IMR-90 (cell line): ENCODE results near the gene UEVLD. TPM values are rescaled to one million over a fixed set of nuclear protein-coding genes. Genes with fewer than 3 reads are reported as not detected.
A peak's percentile ranks its signal among the peaks of the same experiment; 100 is the strongest.

Source experiments
- ATAC-seq: fragments of 200-7000 bp; cut with Tn5 transposase; 2 replicates; pipeline ENCODE4 v1.9.1; 2020; ENCODE audit warnings: low read depth, mild to moderate bottlenecking, moderate library complexity
- BruUV-seq: library from RNA; stranded (reverse); fragments of 400-500 nt; replicated peaks from 2 replicates; lab custom pipeline; 2021; lab: Mats Ljungman, UMichigan
- CTCF ChIA-PET: fragments of 300-600 bp; formaldehyde crosslinking; extraction: SDS; loops from one replicate; lab custom pipeline; 2021; ENCODE audit warnings: antibody characterized with exemption; lab: Yijun Ruan, JAX
- POLR2A ChIA-PET: fragments of 300-600 bp; sonication (Branson Sonifier 250); formaldehyde crosslinking; loops from one replicate; lab custom pipeline; 2022; ENCODE audit warnings: antibody characterized with exemption; ENCODE audit not compliant: unreplicated experiment; lab: Charles Lee
- DNase-seq: peaks from one replicate; pipeline ENCODE4 v3.0.0; 2013
- H2AFZ ChIP-seq: replicated peaks from 2 replicates; pipeline ENCODE3; 2013; ENCODE audit warnings: low read length, mild to moderate bottlenecking; ENCODE audit not compliant: poor library complexity
- H2AK5ac ChIP-seq: 2 replicates; pipeline ENCODE4 v1.6.1; 2013; ENCODE audit warnings: low read depth, low read length, inconsistent platforms
- H2AK9ac ChIP-seq: replicated peaks from 2 replicates; pipeline ENCODE3; 2013; ENCODE audit warnings: mild to moderate bottlenecking, low read depth, low read length, moderate library complexity; ENCODE audit not compliant: poor library complexity
- H2BK120ac ChIP-seq: 2 replicates; pipeline ENCODE4 v1.6.1; 2013; ENCODE audit warnings: low read depth, low read length, inconsistent platforms
- H2BK15ac ChIP-seq: 3 replicates; pipeline ENCODE4 v1.6.1; 2013; ENCODE audit warnings: low read depth, low read length, inconsistent platforms
- H2BK20ac ChIP-seq: 2 replicates; pipeline ENCODE4 v1.6.1; 2013; ENCODE audit warnings: low read depth, mild to moderate bottlenecking, inconsistent platforms, low read length, moderate library complexity
- H2BK5ac ChIP-seq: 2 replicates; pipeline ENCODE4 v1.6.1; 2013; ENCODE audit warnings: mild to moderate bottlenecking, low read depth, low read length, inconsistent platforms; ENCODE audit not compliant: poor library complexity, severe bottlenecking
- H3K14ac ChIP-seq: replicated peaks from 2 replicates; pipeline ENCODE4 v1.6.1; 2013; ENCODE audit warnings: low read depth, low read length, inconsistent platforms
- H3K18ac ChIP-seq: 2 replicates; pipeline ENCODE4 v1.6.1; 2013; ENCODE audit warnings: low read depth, low read length, control low read depth
- H3K23ac ChIP-seq: 2 replicates; pipeline ENCODE4 v1.6.1; 2013; ENCODE audit warnings: low read depth, low read length, inconsistent platforms
- H3K27ac ChIP-seq: 2 replicates; pipeline ENCODE4 v1.5.1; 2013; ENCODE audit warnings: mild to moderate bottlenecking, control low read depth, low read length; ENCODE audit not compliant: insufficient read depth
- H3K27me3 ChIP-seq: 2 replicates; pipeline ENCODE4 v1.6.1; 2013; ENCODE audit warnings: low read length; ENCODE audit not compliant: control insufficient read depth, insufficient read depth
- H3K36me3 ChIP-seq: 2 replicates; pipeline ENCODE4 v1.6.1; 2013; ENCODE audit warnings: low read length, mixed read lengths; ENCODE audit not compliant: control insufficient read depth, insufficient read depth
- H3K4ac ChIP-seq: 2 replicates; pipeline ENCODE4 v1.6.1; 2013; ENCODE audit warnings: low read depth, low read length, inconsistent platforms
- H3K4me1 ChIP-seq: 2 replicates; pipeline ENCODE4 v1.6.1; 2013; ENCODE audit warnings: low read length, mixed read lengths; ENCODE audit not compliant: control insufficient read depth, insufficient read depth
- H3K4me2 ChIP-seq: 2 replicates; pipeline ENCODE4 v1.6.1; 2013; ENCODE audit warnings: low read depth, mild to moderate bottlenecking, control low read depth, low read length, moderate library complexity
- H3K4me3 ChIP-seq: 2 replicates; pipeline ENCODE4 v1.5.1; 2013; ENCODE audit warnings: low read depth, mild to moderate bottlenecking, control low read depth, low read length, moderate library complexity; ENCODE audit not compliant: insufficient read depth
- H3K56ac ChIP-seq: 2 replicates; pipeline ENCODE4 v1.6.1; 2013; ENCODE audit warnings: low read length, inconsistent platforms; ENCODE audit not compliant: insufficient read depth; ENCODE audit errors: extremely low read depth
- H3K79me1 ChIP-seq, 2 experiments: 2 replicates each; pipeline ENCODE4 v1.6.1; 2013; ENCODE audit warnings: low read length in 2 of 2, inconsistent platforms in 1 of 2, low read depth in 1 of 2
- H3K9ac ChIP-seq: 2 replicates; pipeline ENCODE4 v1.6.1; 2013; ENCODE audit warnings: low read depth, low read length, control low read depth
- H3K9me1 ChIP-seq: 2 replicates; pipeline ENCODE4 v1.6.1; 2013; ENCODE audit warnings: low read length, inconsistent platforms; ENCODE audit not compliant: insufficient read depth
- H3K9me3 ChIP-seq: 2 replicates; pipeline ENCODE4 v1.6.1; 2013; ENCODE audit warnings: low read length; ENCODE audit not compliant: control insufficient read depth, insufficient read depth
- H4K20me1 ChIP-seq: 2 replicates; pipeline ENCODE4 v1.6.1; 2013; ENCODE audit warnings: low read length, inconsistent platforms; ENCODE audit not compliant: insufficient read depth
- H4K5ac ChIP-seq: 2 replicates; pipeline ENCODE4 v1.6.1; 2013; ENCODE audit warnings: mild to moderate bottlenecking, low read depth, low read length, control low read depth
- H4K8ac ChIP-seq, 2 experiments: 2 replicates each; pipeline ENCODE4 v1.6.1; 2013; ENCODE audit warnings: low read depth in 2 of 2, low read length in 2 of 2, control low read depth in 1 of 2, inconsistent platforms in 1 of 2
- H4K91ac ChIP-seq: 2 replicates; pipeline ENCODE4 v1.6.1; 2013; ENCODE audit warnings: low read depth, low read length, inconsistent platforms; ENCODE audit not compliant: insufficient read depth
- RCOR1 ChIP-seq: IDR thresholded peaks from 2 replicates; pipeline ENCODE4 v1.6.1; 2012; ENCODE audit warnings: mild to moderate bottlenecking, low read length, improper control_type of control experiment; ENCODE audit not compliant: insufficient replicate concordance
- WGBS, 2 experiments: methylation state at CpG; one replicate each; pipeline versions ENCODE4 v1.1.5 to v1.1.7; 2013; ENCODE audit warnings: missing lambda C conversion rate in 2 of 2; ENCODE audit not compliant: insufficient read length in 1 of 2; ENCODE audit errors: extremely low coverage in 2 of 2; 5-methylcytosine and 5-hydroxymethylcytosine counted together
- dilution Hi-C: fragments of 300-500 bp; cut with HindIII; formaldehyde crosslinking; loops from one replicate; pipeline ENCODE4 v1.14.3; 2018; ENCODE audit warnings: low sequenced_read_pairs; ENCODE audit not compliant: unreplicated experiment
- in situ Hi-C: fragments of 300-500 bp; cut with MboI; formaldehyde crosslinking; loops from 3 replicates; pipeline ENCODE4 v1.14.3; 2019; ENCODE audit warnings: low sequenced_read_pairs, inconsistent platforms, mixed read lengths
- intact Hi-C: fragments of 100-400 bp; cut with micrococcal nuclease; formaldehyde crosslinking; loops from 2 replicates; pipeline ENCODE4 v1.10.0; 2022
- polyA plus RNA-seq, 3 experiments: library from polyadenylated mRNA; depleted of rRNA; stranded (reverse); fragments of >200 nt; gene quantifications; 2 replicates each; pipeline ENCODE4 v1.2.3, GENCODE V29; 2012; ENCODE audit warnings: low replicate concordance in 1 of 3
- total RNA-seq: library from RNA; depleted of rRNA; stranded (reverse); fragments of >200 nt; gene quantifications from 2 replicates; pipeline ENCODE4 v1.2.3, GENCODE V29; 2012
- TF ChIP-seq, protein P1 (sequence below): fragments of 150-350 bp; IDR thresholded peaks from 2 replicates; pipeline ENCODE4 v1.6.1; 2017; ENCODE audit warnings: mild to moderate bottlenecking, antibody characterized with exemption, low read length, low read depth

UEVLD gene
- total and polyA plus RNA-seq, 2 of the 4 experiments (the other 2 are of a cell fraction): 13.8 to 29.2 TPM

DNA sequence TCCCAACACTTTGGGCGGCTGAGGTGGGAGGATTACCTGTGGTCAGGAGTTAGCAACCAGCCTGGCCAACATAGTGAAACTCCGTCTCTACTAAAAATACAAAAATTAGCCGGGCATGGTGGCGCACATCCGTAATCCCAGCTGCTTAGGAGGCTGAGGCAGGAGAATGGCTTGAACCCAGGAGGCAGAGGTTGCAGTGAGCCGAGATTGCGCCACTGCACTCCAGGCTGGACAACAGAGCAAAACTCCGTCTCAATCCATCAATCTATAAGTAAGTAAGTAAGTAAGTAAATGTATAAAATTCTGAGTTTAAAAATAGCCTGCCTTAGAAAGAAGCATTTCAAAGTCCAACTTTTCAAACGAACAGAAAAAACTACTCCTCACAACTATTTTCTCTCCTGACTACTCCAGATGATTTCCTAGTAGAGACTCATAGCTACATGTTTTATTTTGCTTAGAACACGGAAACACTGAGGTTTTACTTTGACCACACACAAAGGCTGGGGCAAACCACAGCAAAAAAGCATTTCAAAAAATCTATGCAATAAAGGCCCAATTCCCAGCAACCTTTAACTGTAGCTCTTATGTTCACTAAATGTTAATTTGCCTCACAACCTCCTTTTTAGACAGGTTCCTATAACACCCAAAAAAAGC, 29.3 kb upstream of the UEVLD start:
- BruUV-seq: no TSS peak
- dilution Hi-C loops: no loop called here
- no peak overlapping the region for H3K4ac ChIP-seq
- no peak overlapping the region for H4K8ac ChIP-seq
- peaks cover 22% of the 10 kb centered on the region for H3K36me3 ChIP-seq
- no peak overlapping the region for H2AK9ac ChIP-seq
- POLR2A ChIA-PET: no interaction called here
- in situ Hi-C loops: no loop called here
- no peak overlapping the region for H2BK20ac ChIP-seq
- H3K9ac ChIP-seq: no peak overlapping the region
- no peak overlapping the region for H2AFZ ChIP-seq
- no peak overlapping the region for H4K91ac ChIP-seq
- H2BK5ac ChIP-seq: peak overlapping the region; percentile 75
- no peak overlapping the region for H3K14ac ChIP-seq
- H3K23ac ChIP-seq: peak overlapping the region; percentile 0; the same call in 1 of the 2 replicates
- H4K20me1 ChIP-seq: peaks cover 56% of the 10 kb centered on the region
- H2BK120ac ChIP-seq: no peak overlapping the region
- peak overlapping the region; percentile 54; the same call in 1 of the 2 replicates for H4K5ac ChIP-seq
- no peaks in the 10 kb centered on the region for H3K9me3 ChIP-seq
- DNase-seq: peak; percentile 71
- WGBS, 2 experiments: no CpG with 5 or more reads among the region's 10 CpGs
- H3K4me2 ChIP-seq: peak overlapping the region; percentile 97
- H2AK5ac ChIP-seq: no peak overlapping the region
- peak; percentile 72 for ATAC-seq
- CTCF ChIA-PET: interaction anchor here (0.8 kb wide), 2 partner anchors 15 to 147 kb away, joined by 3 read pairs; no protein-coding TSS in a partner anchor
- H3K18ac ChIP-seq: peak overlapping the region; percentile 20; the same call in 1 of the 2 replicates
- peaks cover 24 to 67% of the 10 kb centered on the region in 2 experiments for H3K79me1 ChIP-seq
- no peaks in the 10 kb centered on the region for H3K27me3 ChIP-seq
- peak overlapping the region; percentile 55; the same call in 1 of the 2 replicates for H3K27ac ChIP-seq
- intact Hi-C loops: loop anchor here (2.0 kb wide), 1 partner anchor 17 kb away; the partner anchor contains the start of gene SPTY2D1
- TF ChIP-seq, protein P1, sequence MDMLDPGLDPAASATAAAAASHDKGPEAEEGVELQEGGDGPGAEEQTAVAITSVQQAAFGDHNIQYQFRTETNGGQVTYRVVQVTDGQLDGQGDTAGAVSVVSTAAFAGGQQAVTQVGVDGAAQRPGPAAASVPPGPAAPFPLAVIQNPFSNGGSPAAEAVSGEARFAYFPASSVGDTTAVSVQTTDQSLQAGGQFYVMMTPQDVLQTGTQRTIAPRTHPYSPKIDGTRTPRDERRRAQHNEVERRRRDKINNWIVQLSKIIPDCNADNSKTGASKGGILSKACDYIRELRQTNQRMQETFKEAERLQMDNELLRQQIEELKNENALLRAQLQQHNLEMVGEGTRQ: no peak
- TF ChIP-seq RCOR1: no peak
- no peak overlapping the region for H2BK15ac ChIP-seq
- peaks cover 9% of the 10 kb centered on the region; the same call in 1 of the 2 replicates for H3K9me1 ChIP-seq
- peaks cover 7% of the 10 kb centered on the region for H3K4me1 ChIP-seq
- peak overlapping the region; percentile 5; the same call in 1 of the 2 replicates for H3K4me3 ChIP-seq
- no peak overlapping the region for H3K56ac ChIP-seq
